Breast epithelium (tissue), 4 donors: ENCODE results near the gene P2RY2. TPM values are rescaled to one million over a fixed set of nuclear protein-coding genes. Genes with fewer than 3 reads are reported as not detected.
"Not testable (repeated sequence)": the region's sequence is repeated elsewhere in the genome, so short reads cannot be mapped to it uniquely, and the experiment has no call there.

Source experiments
- DNase-seq, 2 donors: peaks; one replicate each; pipeline ENCODE4 v3.0.0-alpha.2; 2019; ENCODE audit warnings: low spot score in 2 of 2
- H3K27ac ChIP-seq, 2 donors: fragments of 200-600 bp; sonication (generic) in 1 of 2; one replicate each; pipeline ENCODE4 v1.5.1; 2016 to 2019; ENCODE audit warnings: mild to moderate bottlenecking in 1 of 2
- H3K27me3 ChIP-seq, 2 donors: fragments of 200-600 bp; sonication (generic) in 1 of 2; one replicate each; pipeline versions ENCODE4 v1.5.1 to v1.6.0; 2017 to 2019; ENCODE audit warnings: control low read depth in 1 of 2, mild to moderate bottlenecking in 1 of 2
- H3K36me3 ChIP-seq: fragments of 200-600 bp; one replicate; pipeline ENCODE4 v1.5.1; 2019
- H3K4me1 ChIP-seq, 2 donors: fragments of 200-600 bp; sonication (generic); one replicate each; pipeline ENCODE4 v1.5.1; 2016 to 2019; ENCODE audit warnings: control low read depth in 1 of 2
- H3K4me3 ChIP-seq, 3 donors: fragments of 200-600 bp; sonication (generic); 1 replicate in 2 of 3; 2 replicates in 1 of 3; pipeline ENCODE4 v1.5.1; 2016 to 2019; ENCODE audit warnings: mild to moderate bottlenecking in 3 of 3, moderate library complexity in 2 of 3
- H3K9me3 ChIP-seq, 2 donors: fragments of 200-600 bp; sonication (generic) in 1 of 2; one replicate each; pipeline ENCODE4 v1.5.1; 2016 to 2019; ENCODE audit warnings: control low read depth in 1 of 2
- CTCF ChIP-seq, 3 donors: fragments of 450-650 bp; IDR thresholded peaks; one replicate each; pipeline ENCODE4 v1.5.1; 2016 to 2017; ENCODE audit warnings: antibody characterized with exemption in 3 of 3, mild to moderate bottlenecking in 3 of 3, moderate library complexity in 3 of 3
- POLR2A ChIP-seq: fragments of 450-650 bp; IDR thresholded peaks from one replicate; pipeline ENCODE4 v1.6.1; 2016; ENCODE audit warnings: antibody characterized with exemption, mild to moderate bottlenecking, moderate library complexity
- POLR2AphosphoS5 ChIP-seq, 3 donors: sonication (generic); formaldehyde crosslinking; IDR thresholded peaks; one replicate each; pipeline ENCODE4 v1.6.1; 2017; ENCODE audit warnings: antibody characterized with exemption in 3 of 3
- intact Hi-C: fragments of 100-400 bp; cut with DNase I; formaldehyde crosslinking; loops from one replicate; pipeline ENCODE4 v1.15.1; 2023; ENCODE audit warnings: low total_unique reads
- total RNA-seq, 3 donors: library from RNA; depleted of rRNA; stranded (reverse); fragments of >200 nt; gene quantifications; one replicate each; pipeline ENCODE4 v1.1.0, GENCODE V29; 2016

Gene P2RY2
- total RNA-seq, 3 donors from 2014 or later, result 0.32 to 7.6 (median 5.2) TPM

- no peak overlapping the region for H3K27ac ChIP-seq
- intact Hi-C loops, result no loop called here
- no peak overlapping the region for H3K4me3 ChIP-seq
- DNase-seq, result peak in 1 of 2 donors; percentile 15
- TF ChIP-seq POLR2AphosphoS5 (IDR thresholded peaks at IDR 0.05) (no peak), CTCF (IDR thresholded peaks at IDR 0.05) (no peak), POLR2A (no peak)
- H3K27me3 ChIP-seq, result no peaks in the 10 kb centered on the region
- no peaks in the 10 kb centered on the region for H3K36me3 ChIP-seq
- peaks cover 0 to 9% of the 10 kb centered on the region in 2 donors for H3K4me1 ChIP-seq
- H3K9me3 ChIP-seq, result no peaks in the 10 kb centered on the region
These were observed 12.8 kb downstream of the P2RY2 start for GRCh38 chr11:73230931-73231330.

DNA sequence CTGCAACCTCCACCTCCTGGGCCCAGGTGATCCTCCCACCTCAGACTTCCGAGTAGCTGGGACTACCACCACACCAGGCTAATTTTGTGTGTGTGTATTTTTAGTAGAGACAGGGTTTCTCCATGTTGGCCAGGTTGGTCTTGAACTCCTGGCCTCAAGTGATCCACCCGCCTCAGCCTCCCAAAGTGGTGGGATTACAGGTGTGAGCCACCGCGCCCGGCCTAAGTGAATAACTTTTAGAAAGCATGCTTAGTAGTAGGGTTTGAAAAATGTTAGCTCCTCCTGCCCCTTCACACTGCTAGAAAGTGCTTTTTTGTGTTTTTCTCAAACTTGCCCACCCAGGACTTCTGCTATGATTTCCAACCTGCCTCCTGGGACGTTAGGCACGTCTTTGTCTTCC is 14.4 kb downstream of the P2RY2 start:
- DNase-seq, H3K4me3 ChIP-seq, H3K9me3 ChIP-seq, H3K27ac ChIP-seq, H3K27me3 ChIP-seq, H3K4me1 ChIP-seq, intact Hi-C loops, H3K36me3 ChIP-seq: not testable (repeated sequence)

DNA sequence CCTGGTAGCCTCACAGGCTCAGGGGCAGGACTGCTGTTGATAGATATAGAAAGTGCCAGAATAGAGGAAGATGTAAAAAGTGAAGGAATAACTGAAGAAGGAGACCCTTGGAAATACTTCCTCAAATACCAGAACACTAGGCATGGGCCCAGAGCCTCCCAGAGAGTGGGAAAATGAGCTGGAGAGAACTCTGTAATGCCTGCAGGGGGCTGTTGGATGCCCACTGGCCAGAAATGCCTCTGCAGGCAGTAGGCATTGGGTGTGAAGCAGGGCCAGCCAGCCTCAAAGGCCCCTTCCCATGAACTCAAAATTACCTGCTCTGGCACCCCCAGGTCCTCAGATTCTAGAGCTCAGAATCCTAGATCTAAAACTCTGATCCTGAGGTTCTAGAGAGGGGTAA is 15.1 kb downstream of the P2RY2 start:
- H3K27ac ChIP-seq, result no peak overlapping the region
- no peaks in the 10 kb centered on the region for H3K9me3 ChIP-seq
- no peak overlapping the region for H3K4me3 ChIP-seq
- DNase-seq, result no peak
- H3K4me1 ChIP-seq, result peaks cover 0 to under 1% of the 10 kb centered on the region in 2 donors
- intact Hi-C loops, result no loop called here
- H3K36me3 ChIP-seq, result no peaks in the 10 kb centered on the region
- no peaks in the 10 kb centered on the region for H3K27me3 ChIP-seq
- TF ChIP-seq CTCF (IDR thresholded peaks at IDR 0.05) (no peak), POLR2A (no peak), POLR2AphosphoS5 (IDR thresholded peaks at IDR 0.05) (no peak)

DNA sequence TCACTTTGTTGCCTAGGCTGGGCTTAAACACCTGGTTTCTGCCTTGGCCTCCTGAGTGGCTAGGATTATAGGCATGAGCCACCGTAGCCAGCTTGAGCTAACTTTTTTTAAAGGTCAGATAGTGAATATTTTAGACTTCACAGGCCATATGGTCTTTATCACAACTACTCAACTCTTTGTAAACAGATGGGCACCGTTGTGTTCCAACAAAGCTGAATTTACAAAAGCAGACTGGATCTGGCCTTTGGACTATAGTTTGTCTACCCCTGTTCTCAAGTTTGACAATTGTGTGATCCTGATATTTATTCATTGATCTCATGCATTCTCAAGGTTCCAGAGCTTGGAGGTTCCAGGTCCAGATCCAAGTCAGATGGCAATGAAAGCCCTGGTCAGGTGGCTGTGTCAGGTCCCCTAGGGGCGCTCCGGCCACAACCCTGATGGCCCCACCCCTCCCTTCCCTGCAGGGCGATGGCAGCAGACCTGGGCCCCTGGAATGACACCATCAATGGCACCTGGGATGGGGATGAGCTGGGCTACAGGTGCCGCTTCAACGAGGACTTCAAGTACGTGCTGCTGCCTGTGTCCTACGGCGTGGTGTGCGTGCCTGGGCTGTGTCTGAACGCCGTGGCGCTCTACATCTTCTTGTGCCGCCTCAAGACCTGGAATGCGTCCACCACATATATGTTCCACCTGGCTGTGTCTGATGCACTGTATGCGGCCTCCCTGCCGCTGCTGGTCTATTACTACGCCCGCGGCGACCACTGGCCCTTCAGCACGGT is 15.8 kb downstream of the P2RY2 start:
- Histone ChIP-seq H3K9me3 (no peaks in the 10 kb centered on the region), H3K27me3 (no peaks in the 10 kb centered on the region), H3K4me1 (no peaks in the 10 kb centered on the region), H3K4me3 (no peak overlapping the region), H3K36me3 (no peaks in the 10 kb centered on the region), H3K27ac (no peak overlapping the region)
- intact Hi-C loops, result no loop called here
- DNase-seq, result peak in 1 of 2 donors; percentile 28
- no peak for TF ChIP-seq POLR2A
- TF ChIP-seq POLR2AphosphoS5 (IDR thresholded peaks at IDR 0.05), result no peak
- no peak for TF ChIP-seq CTCF (IDR thresholded peaks at IDR 0.05)

- Histone ChIP-seq H3K4me1 (no peaks in the 10 kb centered on the region), H3K4me3 (no peak overlapping the region), H3K27me3 (no peaks in the 10 kb centered on the region), H3K27ac (no peak overlapping the region), H3K36me3 (no peaks in the 10 kb centered on the region), H3K9me3 (no peaks in the 10 kb centered on the region)
- TF ChIP-seq CTCF (IDR thresholded peaks at IDR 0.05), result no peak
- TF ChIP-seq POLR2A, result no peak
- no peak for TF ChIP-seq POLR2AphosphoS5 (IDR thresholded peaks at IDR 0.05)
- DNase-seq, result no peak
- intact Hi-C loops, result no loop called here
These were observed 16.5 kb downstream of the P2RY2 start for GRCh38 chr11:73234471-73235181.
